Right lobe of liver (tissue), 6 donors: ENCODE data around the gene ACACA. TPM values are rescaled to one million over a fixed set of nuclear protein-coding genes. Genes with fewer than 3 reads are reported as not detected.
A peak's percentile ranks its signal among the peaks of the same experiment; 100 is the strongest.

ENCODE experiments used
- ATAC-seq, 4 donors: fragments of 200-7000 bp; cut with Tn5 transposase; one replicate each; pipeline ENCODE4 v1.9.1; 2020; ENCODE audit warnings: mild to moderate bottlenecking in 4 of 4, moderate library complexity in 4 of 4
- DNase-seq, 3 donors: peaks; one replicate each; pipeline ENCODE4 v3.0.0-alpha.2; 2020
- H3K27ac ChIP-seq, 3 donors: fragments of 200-600 bp; one replicate each; pipeline ENCODE4 v1.8.0; 2022
- H3K27me3 ChIP-seq, 2 donors: fragments of 200-600 bp; one replicate each; pipeline ENCODE4 v1.8.0; 2022
- H3K36me3 ChIP-seq, 4 donors: fragments of 200-600 bp; sonication (generic) in 1 of 4; one replicate each; pipeline versions ENCODE4 v1.5.1 to v1.8.0; 2017 to 2022; ENCODE audit warnings: control low read depth in 1 of 4
- H3K4me1 ChIP-seq, 4 donors: fragments of 200-600 bp; sonication (generic) in 1 of 4; one replicate each; pipeline versions ENCODE4 v1.5.1 to v1.8.0; 2017 to 2022; ENCODE audit warnings: control low read depth in 1 of 4
- H3K4me3 ChIP-seq, 3 donors: fragments of 200-600 bp; one replicate each; pipeline ENCODE4 v1.8.0; 2022
- H3K9me3 ChIP-seq, 4 donors: fragments of 200-600 bp; sonication (generic) in 1 of 4; one replicate each; pipeline versions ENCODE4 v1.5.1 to v1.8.0; 2017 to 2022; ENCODE audit warnings: control low read depth in 1 of 4
- CTCF ChIP-seq, 4 donors: fragments of 200-600 bp in 3 of 4; fragments of 450-650 bp in 1 of 4; IDR thresholded peaks; one replicate each; pipeline versions ENCODE4 v1.5.1 to v1.8.0; 2016 to 2022; ENCODE audit warnings: antibody characterized with exemption in 4 of 4, mild to moderate bottlenecking in 2 of 4
- POLR2A ChIP-seq: fragments of 450-650 bp; IDR thresholded peaks from one replicate; pipeline ENCODE4 v1.6.1; 2017; ENCODE audit warnings: antibody characterized with exemption, mild to moderate bottlenecking
- WGBS: methylation state at CpG from one replicate; pipeline ENCODE4 v1.1.6; 2018; ENCODE audit warnings: low coverage, low lambda C conversion rate; ENCODE audit not compliant: insufficient coverage; ENCODE audit errors: missing lambda C conversion rate; 5-methylcytosine and 5-hydroxymethylcytosine counted together
- intact Hi-C, 2 donors: fragments of 100-400 bp; cut with DNase I; formaldehyde crosslinking; loops; one replicate each; pipeline versions ENCODE4 v1.11.2 to v1.14.1; 2022
- total RNA-seq, 6 experiments: library from RNA; depleted of rRNA in 2 of 6; stranded (reverse); fragments of >200 nt in 2 of 6; fragmentation: NEBNext Ultra II Directional in 3 of 6; extraction: Animal tissue kit (Norgen Biotek cat#: 25700) in 3 of 6; gene quantifications; one replicate each; pipeline versions ENCODE4 v1.1.0 to v1.2.4, GENCODE V29; 2016 to 2023
- donor health status: DM: no; HTN: yes; CAD: no.
- donor health status: DM: no; HTN: no; CAD: no.
- donor health status: DM: no; HTN: no; CAD: no.
- donor health status: DM: no; HTN: yes; CAD: no.
- donor health status: DM: no; HTN: yes; CAD: no.

ACACA gene
- total RNA-seq, 6 experiments from 2014 or later: 14.6 to 56.4 (median 27.1) TPM

DNA sequence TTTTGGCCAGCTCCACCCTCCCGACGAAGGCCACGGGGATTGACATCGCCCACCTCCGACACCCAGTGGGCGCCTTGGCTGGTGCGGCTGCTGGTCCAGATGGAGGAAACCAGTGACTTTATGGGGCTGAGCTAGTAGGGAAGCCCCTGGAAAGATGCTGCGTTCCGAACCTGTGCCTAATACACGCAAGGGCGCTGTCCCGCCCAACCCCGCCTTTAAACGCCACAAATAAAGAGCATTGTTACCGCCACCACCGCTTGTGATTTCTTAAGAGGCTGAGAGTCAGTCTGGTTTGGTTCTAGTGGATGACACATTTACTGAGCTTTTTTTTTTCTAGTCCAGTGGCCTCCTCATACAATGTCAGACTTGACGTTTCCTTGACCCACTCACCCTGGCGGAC is 350.0 kb downstream of the ACACA start:
- no peaks in the 10 kb centered on the region for H3K9me3 ChIP-seq
- no peaks in the 10 kb centered on the region for H3K27me3 ChIP-seq
- H3K36me3 ChIP-seq: peaks cover 0 to 7% (median 5%) of the 10 kb centered on the region in 4 donors
- H3K27ac ChIP-seq: no peak overlapping the region
- ATAC-seq: no peak
- intact Hi-C loops: loop anchor here in 1 of 2 donors (10.0 kb wide), 1 partner anchor 422 kb away; no protein-coding TSS in a partner anchor
- no peak overlapping the region for H3K4me3 ChIP-seq
- DNase-seq: no peak
- peaks cover 0 to 7% (median 3%) of the 10 kb centered on the region in 4 donors for H3K4me1 ChIP-seq
- WGBS: 99% methylated on average over 14 of the region's 18 CpGs
- TF ChIP-seq CTCF (IDR thresholded peaks at IDR 0.05) (no peak), POLR2A (no peak)

DNA sequence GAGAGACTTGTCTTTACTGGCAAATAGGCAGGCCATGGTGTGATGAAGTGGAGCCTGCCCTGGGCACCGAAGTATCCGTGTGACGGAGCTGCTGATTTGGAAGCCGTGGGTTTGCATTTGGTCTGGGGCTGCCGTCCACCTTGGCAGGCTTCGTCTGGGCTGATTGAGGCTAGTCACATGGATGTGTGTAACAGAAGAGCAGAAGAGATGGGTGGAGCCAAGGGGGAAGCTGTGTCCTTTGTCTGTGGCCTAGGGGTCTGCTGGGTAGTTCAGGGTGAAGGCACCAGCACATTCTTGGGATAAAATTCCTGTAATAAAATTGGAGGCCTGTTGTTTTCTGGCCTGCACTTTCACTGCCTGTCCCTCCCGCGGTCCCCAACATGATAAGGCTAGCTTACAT is 351.7 kb downstream of the ACACA start:
- peaks cover 0 to 7% (median 5%) of the 10 kb centered on the region in 4 donors for H3K36me3 ChIP-seq
- peaks cover 0 to 15% (median 5%) of the 10 kb centered on the region in 4 donors for H3K4me1 ChIP-seq
- intact Hi-C loops: loop anchor here in 1 of 2 donors (10.0 kb wide), 1 partner anchor 420 kb away; no protein-coding TSS in a partner anchor
- DNase-seq (no peak), ATAC-seq (no peak)
- TF ChIP-seq POLR2A (no peak), CTCF (IDR thresholded peaks at IDR 0.05) (no peak)
- 93% methylated on average over 8 of the region's 8 CpGs for WGBS
- H3K4me3 ChIP-seq: no peak overlapping the region
- H3K9me3 ChIP-seq: no peaks in the 10 kb centered on the region
- no peaks in the 10 kb centered on the region for H3K27me3 ChIP-seq
- no peak overlapping the region for H3K27ac ChIP-seq

DNA sequence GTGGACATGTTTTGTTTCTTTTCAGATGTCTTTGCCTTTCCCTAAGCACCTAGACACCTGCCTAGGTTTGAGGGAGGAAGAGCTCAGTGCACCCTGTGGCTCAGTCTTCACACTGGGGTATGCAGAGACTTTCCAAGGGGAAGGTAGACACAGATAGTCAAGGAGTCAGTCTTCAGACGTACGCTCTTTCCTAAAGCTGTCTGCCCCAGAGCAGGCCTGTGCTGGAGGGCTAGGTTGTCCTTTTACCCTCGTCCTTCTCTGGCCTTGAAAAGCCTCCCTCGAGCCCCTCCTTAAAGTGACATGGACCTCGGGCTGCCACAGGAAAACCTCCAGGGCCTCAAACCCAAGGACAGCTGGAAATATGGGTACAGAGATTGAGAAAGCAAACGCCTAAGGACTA is 354.2 kb downstream of the ACACA start:
- 83% methylated on average over 2 of the region's 6 CpGs for WGBS
- no peaks in the 10 kb centered on the region for H3K27me3 ChIP-seq
- H3K9me3 ChIP-seq: no peaks in the 10 kb centered on the region
- no peak overlapping the region for H3K4me3 ChIP-seq
- ATAC-seq: no peak
- no peak overlapping the region for H3K27ac ChIP-seq
- no peak for DNase-seq
- peaks cover 0 to 7% (median 5%) of the 10 kb centered on the region in 4 donors for H3K36me3 ChIP-seq
- intact Hi-C loops: loop anchor here in 1 of 2 donors (10.0 kb wide), 1 partner anchor 418 kb away; no protein-coding TSS in a partner anchor
- no peak for TF ChIP-seq CTCF (IDR thresholded peaks at IDR 0.05)
- no peak for TF ChIP-seq POLR2A
- H3K4me1 ChIP-seq: peaks cover 0 to 22% (median 8%) of the 10 kb centered on the region in 4 donors

DNA sequence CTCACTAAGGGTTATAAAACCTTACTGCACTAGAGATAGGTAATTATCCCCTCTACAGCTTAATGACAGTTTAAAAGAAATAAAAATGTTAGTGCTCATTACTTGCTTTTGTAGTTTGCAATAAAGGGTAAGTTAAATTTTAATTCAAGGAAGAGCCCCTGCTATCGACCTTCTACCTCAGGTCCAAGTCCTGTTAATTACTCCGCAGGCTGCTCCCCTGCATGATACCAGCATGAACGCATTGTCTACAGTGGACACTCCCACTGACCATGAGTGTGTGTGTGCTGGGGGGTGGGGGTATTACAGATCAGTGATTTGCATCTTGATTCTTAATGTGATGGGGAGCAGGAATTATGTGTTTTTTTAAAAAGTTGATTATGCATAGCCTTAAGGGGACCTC is 354.8 kb downstream of the ACACA start:
- Histone ChIP-seq H3K27ac (no peak overlapping the region), H3K36me3 (peaks cover 0 to 4% (median 3%) of the 10 kb centered on the region in 4 donors), H3K4me3 (no peak overlapping the region), H3K27me3 (no peaks in the 10 kb centered on the region), H3K4me1 (peaks cover 0 to 22% (median 8%) of the 10 kb centered on the region in 4 donors), H3K9me3 (no peaks in the 10 kb centered on the region)
- intact Hi-C loops: loop anchor here in 1 of 2 donors (10.0 kb wide), 1 partner anchor 417 kb away; no protein-coding TSS in a partner anchor
- no peak for TF ChIP-seq POLR2A
- TF ChIP-seq CTCF (IDR thresholded peaks at IDR 0.05): no peak
- DNase-seq: peak in 2 of 3 donors; percentile 61 to 69
- peak; percentile 77 to 82 (median 82) for ATAC-seq
- 55% methylated on average over 3 of the region's 3 CpGs for WGBS
